HEK293 (cell line): Measurements from ENCODE around the gene ZNF608.

Experiments used
- CTCF ChIA-PET: fragments of 350-600 bp; formaldehyde crosslinking; extraction: SDS; loops from one replicate; lab custom pipeline; 2021; ENCODE audit warnings: antibody characterized with exemption; lab: Yijun Ruan, JAX
- POLR2A ChIA-PET: fragments of 300-600 bp; formaldehyde crosslinking; extraction: SDS; loops from one replicate; lab custom pipeline; 2020; ENCODE audit warnings: antibody characterized with exemption, inconsistent platforms; lab: Yijun Ruan, JAX
- H3K27ac ChIP-seq: fragments of 200-500 bp; sonication (Bioruptor generic); 2 replicates; pipeline ENCODE4 v1.5.1; 2014; ENCODE audit warnings: low read depth, low read length, control low read depth, inconsistent platforms; ENCODE audit errors: extremely low read depth
- H3K36me3 ChIP-seq, 2 experiments: fragments of 200-500 bp in 1 of 2; sonication (Bioruptor generic) in 1 of 2; 1 replicate in 1 of 2; 2 replicates in 1 of 2; pipeline ENCODE4 v1.5.1; 2014 to 2017; ENCODE audit warnings: inconsistent platforms in 2 of 2, low read length in 2 of 2; ENCODE audit not compliant: control insufficient read depth in 2 of 2, insufficient read depth in 1 of 2
- H3K4me1 ChIP-seq: fragments of 200-500 bp; sonication (Bioruptor generic); 2 replicates; pipeline ENCODE4 v1.5.1; 2014; ENCODE audit warnings: mild to moderate bottlenecking, low read length, inconsistent platforms; ENCODE audit not compliant: control insufficient read depth, insufficient read depth
- H3K4me3 ChIP-seq: 2 replicates; pipeline ENCODE4 v1.5.1; 2011; ENCODE audit warnings: low read depth, mild to moderate bottlenecking, control low read depth, low read length, moderate library complexity
- H3K9me3 ChIP-seq: fragments of 200-500 bp; sonication (Bioruptor generic); 2 replicates; pipeline ENCODE4 v1.5.1; 2014; ENCODE audit warnings: low read depth, low read length, inconsistent platforms; ENCODE audit not compliant: control insufficient read depth, insufficient read depth
- EGR2 ChIP-seq: fragments of 450-650 bp; formaldehyde crosslinking; IDR thresholded peaks from 2 replicates; pipeline ENCODE4 v1.5.1; 2016; ENCODE audit warnings: low read depth, missing biosample characterization, missing genetic modification characterization
- GLI2 ChIP-seq: fragments of 450-650 bp; formaldehyde crosslinking; IDR thresholded peaks from 2 replicates; pipeline ENCODE4; 2017; ENCODE audit warnings: missing biosample characterization, missing genetic modification characterization, low read depth, borderline replicate concordance
- HOXA7 ChIP-seq: sonication (generic); formaldehyde crosslinking; IDR thresholded peaks from 2 replicates; pipeline ENCODE4 v1.8.1; 2022; ENCODE audit warnings: missing genetic modification reagents, borderline replicate concordance
- KLF7 ChIP-seq: fragments of 450-650 bp; formaldehyde crosslinking; IDR thresholded peaks from 2 replicates; pipeline ENCODE4 v1.5.1; 2016; ENCODE audit warnings: missing biosample characterization, missing genetic modification characterization, borderline replicate concordance
- KLF8 ChIP-seq: fragments of 450-650 bp; formaldehyde crosslinking; IDR thresholded peaks from 2 replicates; pipeline ENCODE4 v1.5.1; 2016; ENCODE audit warnings: missing biosample characterization, missing genetic modification characterization
- ZBTB17 ChIP-seq: fragments of 450-650 bp; formaldehyde crosslinking; IDR thresholded peaks from 2 replicates; pipeline ENCODE4 v1.5.1; 2016; ENCODE audit warnings: missing biosample characterization, missing genetic modification characterization
- ZBTB20 ChIP-seq: fragments of 450-650 bp; formaldehyde crosslinking; IDR thresholded peaks from 2 replicates; pipeline ENCODE4 v1.5.1; 2016; ENCODE audit warnings: missing biosample characterization, missing genetic modification characterization
- ZBTB7A ChIP-seq: fragments of 450-650 bp; formaldehyde crosslinking; IDR thresholded peaks from 2 replicates; pipeline ENCODE4 v1.5.1; 2016; ENCODE audit warnings: low read depth, missing biosample characterization, missing genetic modification characterization
- ZFP41 ChIP-seq: fragments of 450-650 bp; formaldehyde crosslinking; IDR thresholded peaks from 2 replicates; pipeline ENCODE4 v1.5.1; 2016; ENCODE audit warnings: missing biosample characterization, missing genetic modification characterization, borderline replicate concordance
- ZNF2 ChIP-seq: fragments of 450-650 bp; formaldehyde crosslinking; IDR thresholded peaks from 2 replicates; pipeline ENCODE4 v1.5.1; 2016; ENCODE audit warnings: missing biosample characterization, missing genetic modification characterization
- ZNF214 ChIP-seq: fragments of 450-650 bp; formaldehyde crosslinking; IDR thresholded peaks from 2 replicates; pipeline ENCODE4 v1.5.1; 2017; ENCODE audit warnings: missing biosample characterization, mild to moderate bottlenecking, missing genetic modification characterization, borderline replicate concordance
- ZNF292 ChIP-seq: fragments of 450-650 bp; formaldehyde crosslinking; IDR thresholded peaks from 2 replicates; pipeline ENCODE4 v1.5.1; 2016; ENCODE audit warnings: low read depth, missing biosample characterization, missing genetic modification characterization, borderline replicate concordance
- ZNF433 ChIP-seq: fragments of 450-650 bp; formaldehyde crosslinking; IDR thresholded peaks from 2 replicates; pipeline ENCODE4 v1.5.1; 2016; ENCODE audit warnings: missing biosample characterization, missing genetic modification characterization, low read depth
- ZNF670 ChIP-seq: fragments of 450-650 bp; formaldehyde crosslinking; IDR thresholded peaks from 2 replicates; pipeline ENCODE4 v1.5.1; 2016; ENCODE audit warnings: missing biosample characterization, missing genetic modification characterization, low read depth
- ZNF791 ChIP-seq: fragments of 450-650 bp; formaldehyde crosslinking; IDR thresholded peaks from 2 replicates; pipeline ENCODE4 v1.5.1; 2016; ENCODE audit warnings: missing biosample characterization, missing genetic modification characterization
- TF ChIP-seq, protein P1 (sequence below): fragments of 450-650 bp; formaldehyde crosslinking; IDR thresholded peaks from 2 replicates; pipeline ENCODE4 v1.5.1; 2016; ENCODE audit warnings: missing biosample characterization, missing genetic modification characterization
- TF ChIP-seq, protein P2 (sequence below): fragments of 450-650 bp; formaldehyde crosslinking; IDR thresholded peaks from 2 replicates; pipeline ENCODE4 v1.5.1; 2016; ENCODE audit warnings: missing biosample characterization, missing genetic modification characterization
- TF ChIP-seq, protein P3 (sequence below): fragments of 450-650 bp; formaldehyde crosslinking; IDR thresholded peaks from 2 replicates; pipeline ENCODE4 v1.5.0; 2017; ENCODE audit warnings: missing biosample characterization, missing genetic modification characterization, borderline replicate concordance
- TF ChIP-seq, protein P4 (sequence below): fragments of 450-650 bp; formaldehyde crosslinking; IDR thresholded peaks from 2 replicates; pipeline ENCODE4 v1.5.1; 2016; ENCODE audit warnings: missing biosample characterization, missing genetic modification characterization
- TF ChIP-seq, protein P5 (sequence below): fragments of 450-650 bp; formaldehyde crosslinking; IDR thresholded peaks from 2 replicates; pipeline ENCODE4; 2016; ENCODE audit warnings: missing biosample characterization, missing genetic modification characterization
- TF ChIP-seq, protein P6 (sequence below): fragments of 450-650 bp; formaldehyde crosslinking; IDR thresholded peaks from 2 replicates; pipeline ENCODE4 v1.5.1; 2017; ENCODE audit warnings: missing biosample characterization, mild to moderate bottlenecking, missing genetic modification characterization, moderate library complexity

Gene ZNF608

DNA sequence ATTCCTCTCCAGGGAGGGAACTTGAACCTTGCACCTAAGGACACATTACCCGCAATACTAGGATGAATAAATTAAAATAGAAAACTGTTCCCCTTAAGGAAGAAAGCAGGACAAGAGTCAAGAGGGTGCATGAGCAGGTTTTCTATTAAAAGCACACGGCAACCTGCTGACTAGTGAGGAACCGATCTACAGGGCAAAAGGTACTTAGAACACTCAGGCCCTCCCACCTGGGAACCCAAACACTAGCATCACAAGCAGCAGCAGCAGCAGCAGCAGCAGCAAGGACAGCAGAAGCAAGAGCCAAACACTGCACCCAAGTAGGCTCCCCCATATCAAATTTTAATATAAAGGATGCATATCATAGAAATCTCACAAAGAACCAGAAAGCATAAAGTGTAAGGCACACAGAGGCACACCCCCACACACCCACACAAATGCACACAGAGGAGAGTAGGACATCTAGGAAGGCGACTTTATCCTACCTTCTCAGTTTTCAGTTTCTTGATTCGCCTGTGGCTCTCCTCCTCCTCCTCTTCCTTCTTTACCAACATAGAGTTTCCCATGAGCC, 2.8 kb downstream of the ZNF608 start (continued):
- TF ChIP-seq, protein P1, sequence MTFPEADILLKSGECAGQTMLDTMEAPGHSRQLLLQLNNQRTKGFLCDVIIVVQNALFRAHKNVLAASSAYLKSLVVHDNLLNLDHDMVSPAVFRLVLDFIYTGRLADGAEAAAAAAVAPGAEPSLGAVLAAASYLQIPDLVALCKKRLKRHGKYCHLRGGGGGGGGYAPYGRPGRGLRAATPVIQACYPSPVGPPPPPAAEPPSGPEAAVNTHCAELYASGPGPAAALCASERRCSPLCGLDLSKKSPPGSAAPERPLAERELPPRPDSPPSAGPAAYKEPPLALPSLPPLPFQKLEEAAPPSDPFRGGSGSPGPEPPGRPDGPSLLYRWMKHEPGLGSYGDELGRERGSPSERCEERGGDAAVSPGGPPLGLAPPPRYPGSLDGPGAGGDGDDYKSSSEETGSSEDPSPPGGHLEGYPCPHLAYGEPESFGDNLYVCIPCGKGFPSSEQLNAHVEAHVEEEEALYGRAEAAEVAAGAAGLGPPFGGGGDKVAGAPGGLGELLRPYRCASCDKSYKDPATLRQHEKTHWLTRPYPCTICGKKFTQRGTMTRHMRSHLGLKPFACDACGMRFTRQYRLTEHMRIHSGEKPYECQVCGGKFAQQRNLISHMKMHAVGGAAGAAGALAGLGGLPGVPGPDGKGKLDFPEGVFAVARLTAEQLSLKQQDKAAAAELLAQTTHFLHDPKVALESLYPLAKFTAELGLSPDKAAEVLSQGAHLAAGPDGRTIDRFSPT (tag by site-specific recombination) = no peak
- no peak for TF ChIP-seq ZBTB7A (tag by site-specific recombination)
- TF ChIP-seq ZNF670 (tag by site-specific recombination) = no peak
- TF ChIP-seq, protein P2, sequence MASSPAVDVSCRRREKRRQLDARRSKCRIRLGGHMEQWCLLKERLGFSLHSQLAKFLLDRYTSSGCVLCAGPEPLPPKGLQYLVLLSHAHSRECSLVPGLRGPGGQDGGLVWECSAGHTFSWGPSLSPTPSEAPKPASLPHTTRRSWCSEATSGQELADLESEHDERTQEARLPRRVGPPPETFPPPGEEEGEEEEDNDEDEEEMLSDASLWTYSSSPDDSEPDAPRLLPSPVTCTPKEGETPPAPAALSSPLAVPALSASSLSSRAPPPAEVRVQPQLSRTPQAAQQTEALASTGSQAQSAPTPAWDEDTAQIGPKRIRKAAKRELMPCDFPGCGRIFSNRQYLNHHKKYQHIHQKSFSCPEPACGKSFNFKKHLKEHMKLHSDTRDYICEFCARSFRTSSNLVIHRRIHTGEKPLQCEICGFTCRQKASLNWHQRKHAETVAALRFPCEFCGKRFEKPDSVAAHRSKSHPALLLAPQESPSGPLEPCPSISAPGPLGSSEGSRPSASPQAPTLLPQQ (tag by site-specific recombination) = no peak
- TF ChIP-seq ZNF214 (tag by site-specific recombination) = no peak
- TF ChIP-seq ZNF433 (tag by site-specific recombination) = no peak
- TF ChIP-seq HOXA7 = no peak
- TF ChIP-seq ZFP41 = no peak
- TF ChIP-seq KLF8 (tag by site-specific recombination) = peak; percentile 22; the same call in 1 of the 2 replicates
- TF ChIP-seq ZNF292 (tag by site-specific recombination) = no peak
- TF ChIP-seq, protein P3, sequence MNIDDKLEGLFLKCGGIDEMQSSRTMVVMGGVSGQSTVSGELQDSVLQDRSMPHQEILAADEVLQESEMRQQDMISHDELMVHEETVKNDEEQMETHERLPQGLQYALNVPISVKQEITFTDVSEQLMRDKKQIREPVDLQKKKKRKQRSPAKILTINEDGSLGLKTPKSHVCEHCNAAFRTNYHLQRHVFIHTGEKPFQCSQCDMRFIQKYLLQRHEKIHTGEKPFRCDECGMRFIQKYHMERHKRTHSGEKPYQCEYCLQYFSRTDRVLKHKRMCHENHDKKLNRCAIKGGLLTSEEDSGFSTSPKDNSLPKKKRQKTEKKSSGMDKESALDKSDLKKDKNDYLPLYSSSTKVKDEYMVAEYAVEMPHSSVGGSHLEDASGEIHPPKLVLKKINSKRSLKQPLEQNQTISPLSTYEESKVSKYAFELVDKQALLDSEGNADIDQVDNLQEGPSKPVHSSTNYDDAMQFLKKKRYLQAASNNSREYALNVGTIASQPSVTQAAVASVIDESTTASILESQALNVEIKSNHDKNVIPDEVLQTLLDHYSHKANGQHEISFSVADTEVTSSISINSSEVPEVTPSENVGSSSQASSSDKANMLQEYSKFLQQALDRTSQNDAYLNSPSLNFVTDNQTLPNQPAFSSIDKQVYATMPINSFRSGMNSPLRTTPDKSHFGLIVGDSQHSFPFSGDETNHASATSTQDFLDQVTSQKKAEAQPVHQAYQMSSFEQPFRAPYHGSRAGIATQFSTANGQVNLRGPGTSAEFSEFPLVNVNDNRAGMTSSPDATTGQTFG (tag by site-specific recombination) = no peak

DNA sequence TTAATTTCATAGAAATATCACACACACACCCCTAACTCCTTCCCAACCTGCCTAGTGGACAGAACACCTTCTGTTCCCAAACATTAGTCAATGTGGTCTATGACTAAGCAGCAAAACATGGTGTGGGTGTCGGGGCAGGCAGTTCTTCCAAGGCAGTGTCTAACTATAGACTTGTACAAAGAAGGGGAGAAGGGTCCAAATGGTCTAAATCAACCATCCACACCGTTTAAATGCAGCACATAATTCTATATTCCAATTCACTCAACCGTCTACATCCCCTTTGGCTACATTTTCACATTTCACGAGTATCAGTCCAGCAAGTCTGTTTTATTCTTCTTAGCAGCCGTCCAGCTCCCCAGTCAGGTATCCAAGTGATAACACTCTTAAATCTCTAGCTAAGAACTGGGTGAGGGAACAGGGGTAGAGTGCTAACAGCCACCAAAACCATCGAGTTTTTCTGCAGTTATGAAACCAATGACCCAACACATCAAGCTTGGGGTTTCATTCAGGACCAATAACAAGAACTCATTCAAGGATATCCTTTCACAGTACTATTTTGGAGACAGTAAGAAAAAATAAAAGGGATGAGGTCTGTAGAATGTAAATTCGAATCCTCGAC, 3.3 kb downstream of the ZNF608 start:
- H3K27ac ChIP-seq = peak overlapping the region; percentile 99
- CTCF ChIA-PET = interaction anchor here (0.7 kb wide), 1 partner anchor 910 kb away, joined by 3 read pairs; no protein-coding TSS in a partner anchor
- TF ChIP-seq EGR2 (peak; percentile 35; the same call in 1 of the 2 replicates), GLI2 (tag by site-specific recombination) (no peak), KLF7 (tag by site-specific recombination) (no peak), ZNF791 (tag by site-specific recombination) (no peak), ZBTB20 (peak; percentile 13; the same call in 1 of the 2 replicates), ZBTB17 (0 out of 2 replicates have a peak, but pooled peaks have one; percentile 32), ZNF2 (tag by site-specific recombination) (peak; percentile 24; the same call in 1 of the 2 replicates)
- TF ChIP-seq, protein P4, sequence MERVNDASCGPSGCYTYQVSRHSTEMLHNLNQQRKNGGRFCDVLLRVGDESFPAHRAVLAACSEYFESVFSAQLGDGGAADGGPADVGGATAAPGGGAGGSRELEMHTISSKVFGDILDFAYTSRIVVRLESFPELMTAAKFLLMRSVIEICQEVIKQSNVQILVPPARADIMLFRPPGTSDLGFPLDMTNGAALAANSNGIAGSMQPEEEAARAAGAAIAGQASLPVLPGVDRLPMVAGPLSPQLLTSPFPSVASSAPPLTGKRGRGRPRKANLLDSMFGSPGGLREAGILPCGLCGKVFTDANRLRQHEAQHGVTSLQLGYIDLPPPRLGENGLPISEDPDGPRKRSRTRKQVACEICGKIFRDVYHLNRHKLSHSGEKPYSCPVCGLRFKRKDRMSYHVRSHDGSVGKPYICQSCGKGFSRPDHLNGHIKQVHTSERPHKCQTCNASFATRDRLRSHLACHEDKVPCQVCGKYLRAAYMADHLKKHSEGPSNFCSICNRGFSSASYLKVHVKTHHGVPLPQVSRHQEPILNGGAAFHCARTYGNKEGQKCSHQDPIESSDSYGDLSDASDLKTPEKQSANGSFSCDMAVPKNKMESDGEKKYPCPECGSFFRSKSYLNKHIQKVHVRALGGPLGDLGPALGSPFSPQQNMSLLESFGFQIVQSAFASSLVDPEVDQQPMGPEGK = peak; percentile 24; the same call in 1 of the 2 replicates
- TF ChIP-seq, protein P5, sequence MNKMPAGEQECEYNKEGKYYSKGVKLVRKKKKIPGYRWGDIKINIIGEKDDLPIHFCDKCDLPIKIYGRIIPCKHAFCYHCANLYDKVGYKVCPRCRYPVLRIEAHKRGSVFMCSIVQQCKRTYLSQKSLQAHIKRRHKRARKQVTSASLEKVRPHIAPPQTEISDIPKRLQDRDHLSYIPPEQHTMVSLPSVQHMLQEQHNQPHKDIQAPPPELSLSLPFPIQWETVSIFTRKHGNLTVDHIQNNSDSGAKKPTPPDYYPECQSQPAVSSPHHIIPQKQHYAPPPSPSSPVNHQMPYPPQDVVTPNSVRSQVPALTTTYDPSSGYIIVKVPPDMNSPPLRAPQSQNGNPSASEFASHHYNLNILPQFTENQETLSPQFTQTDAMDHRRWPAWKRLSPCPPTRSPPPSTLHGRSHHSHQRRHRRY (tag by site-specific recombination) = no peak
- TF ChIP-seq, protein P6, sequence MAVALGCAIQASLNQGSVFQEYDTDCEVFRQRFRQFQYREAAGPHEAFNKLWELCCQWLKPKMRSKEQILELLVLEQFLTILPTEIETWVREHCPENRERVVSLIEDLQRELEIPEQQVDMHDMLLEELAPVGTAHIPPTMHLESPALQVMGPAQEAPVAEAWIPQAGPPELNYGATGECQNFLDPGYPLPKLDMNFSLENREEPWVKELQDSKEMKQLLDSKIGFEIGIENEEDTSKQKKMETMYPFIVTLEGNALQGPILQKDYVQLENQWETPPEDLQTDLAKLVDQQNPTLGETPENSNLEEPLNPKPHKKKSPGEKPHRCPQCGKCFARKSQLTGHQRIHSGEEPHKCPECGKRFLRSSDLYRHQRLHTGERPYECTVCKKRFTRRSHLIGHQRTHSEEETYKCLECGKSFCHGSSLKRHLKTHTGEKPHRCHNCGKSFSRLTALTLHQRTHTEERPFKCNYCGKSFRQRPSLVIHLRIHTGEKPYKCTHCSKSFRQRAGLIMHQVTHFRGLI (tag by site-specific recombination) = no peak

More for the DNA sequence above, 3.3 kb downstream of the ZNF608 start:
- POLR2A ChIA-PET = interaction anchor here (0.6 to 0.7 kb wide), 2 partner anchors 114 to 137 kb away, joined by 3 read pairs; no protein-coding TSS in a partner anchor
- Histone ChIP-seq H3K9me3 (no peaks in the 10 kb centered on the region), H3K36me3 (no peaks in the 10 kb centered on the region), H3K4me1 (peaks cover 40% of the 10 kb centered on the region), H3K4me3 (peak overlapping the region; percentile 82)
